ENCODE data around the gene PPP1R13B.
"Not testable (repeated sequence)": the region's sequence is repeated elsewhere in the genome, so short reads cannot be mapped to it uniquely, and the experiment has no call there.

Gene PPP1R13B

GRCh38 chr14:103808403-103809001, 38.9 kb downstream of the PPP1R13B start:
- no peak overlapping the region for H3K27ac ChIP-seq
- TF ChIP-seq CTCF (conservative IDR thresholded peaks at IDR 0.05): peak; percentile 97

- TF ChIP-seq CTCF (conservative IDR thresholded peaks at IDR 0.05): no peak
- no peak overlapping the region for H3K27ac ChIP-seq
Observed at GRCh38 chr14:103806805-103807204, 40.6 kb downstream of the PPP1R13B start.

GRCh38 chr14:103805708-103806107, 41.7 kb downstream of the PPP1R13B start:
- TF ChIP-seq CTCF (conservative IDR thresholded peaks at IDR 0.05): no peak
- no peak overlapping the region for H3K27ac ChIP-seq

GRCh38 chr14:103803661-103804060, 43.7 kb downstream of the PPP1R13B start:
- H3K27ac ChIP-seq: no peak overlapping the region
- TF ChIP-seq CTCF (conservative IDR thresholded peaks at IDR 0.05): no peak

GRCh38 chr14:103802356-103802755, 45.0 kb downstream of the PPP1R13B start:
- no peak for TF ChIP-seq CTCF (conservative IDR thresholded peaks at IDR 0.05)

GRCh38 chr14:103801459-103801858, 45.9 kb downstream of the PPP1R13B start:
- TF ChIP-seq CTCF (conservative IDR thresholded peaks at IDR 0.05): no peak

More at GRCh38 chr14:103802356-103802755, 45.0 kb downstream of the PPP1R13B start:
- no peak overlapping the region for H3K27ac ChIP-seq

GRCh38 chr14:103793192-103793591, 54.2 kb downstream of the PPP1R13B start:
- TF ChIP-seq CTCF (conservative IDR thresholded peaks at IDR 0.05): peak; percentile 24

More at GRCh38 chr14:103801459-103801858, 45.9 kb downstream of the PPP1R13B start:
- no peak overlapping the region for H3K27ac ChIP-seq

More at GRCh38 chr14:103793192-103793591, 54.2 kb downstream of the PPP1R13B start:
- not testable (repeated sequence) for H3K27ac ChIP-seq

Data from VCaP (cell line).